MCF 10A (cell line): ENCODE results near the gene PLA2G2C. TPM values are rescaled to one million over a fixed set of nuclear protein-coding genes. Genes with fewer than 3 reads are reported as not detected.

Experiments used
- BruUV-seq: library from RNA; stranded (reverse); fragments of 400-500 nt; replicated peaks from 2 replicates; lab custom pipeline; 2021; lab: Mats Ljungman, UMichigan
- CTCF ChIA-PET: fragments of 300-600 bp; sonication (Branson Sonifier 250); formaldehyde crosslinking; extraction: SDS; loops from one replicate; lab custom pipeline; 2021; ENCODE audit warnings: antibody characterized with exemption, inconsistent platforms; lab: Yijun Ruan, JAX
- POLR2A ChIA-PET: fragments of 300-600, 350-650 bp; sonication (Branson Sonifier 250); formaldehyde crosslinking; extraction: SDS; loops from one replicate; lab custom pipeline; 2020; ENCODE audit warnings: antibody characterized with exemption, inconsistent platforms; lab: Yijun Ruan, JAX
- DNase-seq: peaks from one replicate; pipeline ENCODE4 v3.0.0-alpha.2; 2018; ENCODE audit not compliant: unreplicated experiment
- H3K27ac Mint-ChIP-seq: one replicate; pipeline ENCODE4 v1.8.0; 2022; ENCODE audit warnings: mild to moderate bottlenecking, low read depth, mixed read lengths; ENCODE audit not compliant: unreplicated experiment
- H3K27me3 Mint-ChIP-seq: one replicate; pipeline ENCODE4 v1.8.0; 2022; ENCODE audit warnings: mixed read lengths; ENCODE audit not compliant: insufficient read depth, unreplicated experiment
- H3K36me3 Mint-ChIP-seq: one replicate; pipeline ENCODE4 v1.8.0; 2022; ENCODE audit warnings: mild to moderate bottlenecking, moderate library complexity, mixed read lengths; ENCODE audit not compliant: insufficient read depth, unreplicated experiment
- H3K4me1 Mint-ChIP-seq: one replicate; pipeline ENCODE4 v1.8.0; 2022; ENCODE audit warnings: mixed read lengths; ENCODE audit not compliant: insufficient read depth, unreplicated experiment
- H3K4me3 Mint-ChIP-seq: one replicate; pipeline ENCODE4 v1.8.0; 2022; ENCODE audit warnings: mild to moderate bottlenecking, moderate library complexity, mixed read lengths; ENCODE audit not compliant: unreplicated experiment
- H3K9me3 Mint-ChIP-seq: one replicate; pipeline ENCODE4 v1.8.0; 2022; ENCODE audit warnings: mixed read lengths; ENCODE audit not compliant: unreplicated experiment
- CTCF ChIP-seq: fragments of 200-600 bp; IDR thresholded peaks from one replicate; pipeline ENCODE4 v1.8.0; 2022; ENCODE audit warnings: antibody characterized with exemption, mild to moderate bottlenecking; ENCODE audit not compliant: unreplicated experiment
- intact Hi-C: fragments of 100-400 bp; cut with micrococcal nuclease; formaldehyde crosslinking; loops from 2 replicates; pipeline ENCODE4 v1.14.1; 2022
- total RNA-seq: library from RNA; stranded (reverse); gene quantifications from 2 replicates; pipeline ENCODE4 v1.2.3, GENCODE V29; 2022

PLA2G2C gene
- total RNA-seq, 1 experiment from 2014 or later, result not detected

GRCh38 chr1:20151906-20152598 is 34.3 kb downstream of the PLA2G2C start:
- H3K4me1 Mint-ChIP-seq, result peaks cover 6% of the 10 kb centered on the region

DNA sequence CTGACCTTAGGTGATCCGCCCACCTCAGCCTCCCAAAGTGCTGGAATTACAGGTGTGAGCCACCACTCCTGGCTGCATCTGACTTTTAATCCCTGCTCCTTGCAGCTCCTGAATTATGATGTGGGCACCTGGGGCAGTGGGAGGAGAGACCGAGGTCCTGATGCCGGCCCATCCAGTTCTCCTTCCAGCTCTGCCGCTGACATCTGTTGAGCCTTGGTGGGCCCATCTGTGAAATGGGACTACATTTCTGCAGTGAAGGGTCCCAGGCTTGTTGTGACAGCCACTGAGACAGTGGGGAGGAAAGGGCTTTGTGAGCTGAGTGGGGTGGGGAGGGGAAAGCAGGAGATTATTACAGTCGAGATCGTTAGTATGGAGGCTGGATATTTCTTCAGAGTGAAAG is 35.3 kb downstream of the PLA2G2C start:
- H3K4me3 Mint-ChIP-seq, result no peak overlapping the region
- no peaks in the 10 kb centered on the region for H3K27me3 Mint-ChIP-seq
- H3K27ac Mint-ChIP-seq, result no peak overlapping the region
- ChIA-PET CTCF (interaction anchor here (0.6 to 5.8 kb wide), 9 partner anchors 9 to 231 kb away, joined by 3 to 76 read pairs (median 9); no protein-coding TSS in a partner anchor), POLR2A (interaction anchor here (0.6 kb wide), 1 partner anchor 51 kb away, joined by 3 read pairs; no protein-coding TSS in a partner anchor)
- H3K4me1 Mint-ChIP-seq, result peaks cover 6% of the 10 kb centered on the region
- DNase-seq, result no peak
- no peaks in the 10 kb centered on the region for H3K36me3 Mint-ChIP-seq
- BruUV-seq, result no TSS peak
- H3K9me3 Mint-ChIP-seq, result no peaks in the 10 kb centered on the region
- intact Hi-C loops, result loop anchor here (5.0 kb wide), 1 partner anchor 389 kb away; no protein-coding TSS in a partner anchor
- no peak for TF ChIP-seq CTCF

More at GRCh38 chr1:20151906-20152598, 34.3 kb downstream of the PLA2G2C start:
- no peaks in the 10 kb centered on the region for H3K27me3 Mint-ChIP-seq
- H3K9me3 Mint-ChIP-seq, result no peaks in the 10 kb centered on the region
- TF ChIP-seq CTCF, result peak; percentile 90
- ChIA-PET CTCF (interaction anchor here (0.6 to 5.8 kb wide), 30 partner anchors 9 to 383 kb away, joined by 3 to 76 read pairs (median 4); no protein-coding TSS in a partner anchor), POLR2A (interaction anchor here (0.7 to 0.9 kb wide), 2 partner anchors 177 to 1236 kb away, joined by 3 read pairs; no protein-coding TSS in a partner anchor)
- H3K36me3 Mint-ChIP-seq, result no peaks in the 10 kb centered on the region
- peak; percentile 72 for DNase-seq
- BruUV-seq, result no TSS peak
- intact Hi-C loops, result loop anchor here (1.0 to 5.0 kb wide), 4 partner anchors 51 to 390 kb away; no protein-coding TSS in a partner anchor
- no peak overlapping the region for H3K27ac Mint-ChIP-seq
- peak overlapping the region; percentile 55 for H3K4me3 Mint-ChIP-seq

DNA sequence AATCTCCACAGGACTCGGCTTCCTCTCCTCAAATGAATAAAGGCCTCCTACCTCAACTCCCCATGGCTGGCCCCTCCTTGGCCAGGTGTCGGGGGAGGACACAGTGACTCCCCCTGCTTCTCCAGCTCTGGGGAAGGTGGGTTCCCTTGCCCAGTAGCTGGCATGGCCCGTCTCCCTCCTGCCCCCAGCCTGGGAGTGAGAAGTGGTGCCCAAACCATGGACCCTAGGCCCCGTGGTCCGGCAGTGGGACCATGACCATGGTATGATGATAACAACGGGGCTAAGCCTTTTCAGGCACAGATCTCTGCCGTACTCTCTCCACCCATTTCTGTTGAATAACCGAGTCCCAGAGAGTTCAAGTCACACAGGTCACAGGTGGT is 36.0 kb downstream of the PLA2G2C start:
- no peak overlapping the region for H3K4me3 Mint-ChIP-seq
- DNase-seq, result no peak
- no TSS peak for BruUV-seq
- peaks cover 6% of the 10 kb centered on the region for H3K4me1 Mint-ChIP-seq
- no peaks in the 10 kb centered on the region for H3K9me3 Mint-ChIP-seq
- POLR2A ChIA-PET, result no interaction called here
- H3K27ac Mint-ChIP-seq, result no peak overlapping the region
- CTCF ChIA-PET, result interaction anchor here (0.6 to 5.8 kb wide), 6 partner anchors 33 to 268 kb away, joined by 3 to 76 read pairs (median 25); partner anchors contain the start of gene OTUD3
- TF ChIP-seq CTCF, result no peak
- no peaks in the 10 kb centered on the region for H3K36me3 Mint-ChIP-seq
- intact Hi-C loops, result loop anchor here (5.0 kb wide), 1 partner anchor 388 kb away; no protein-coding TSS in a partner anchor
- H3K27me3 Mint-ChIP-seq, result no peaks in the 10 kb centered on the region

DNA sequence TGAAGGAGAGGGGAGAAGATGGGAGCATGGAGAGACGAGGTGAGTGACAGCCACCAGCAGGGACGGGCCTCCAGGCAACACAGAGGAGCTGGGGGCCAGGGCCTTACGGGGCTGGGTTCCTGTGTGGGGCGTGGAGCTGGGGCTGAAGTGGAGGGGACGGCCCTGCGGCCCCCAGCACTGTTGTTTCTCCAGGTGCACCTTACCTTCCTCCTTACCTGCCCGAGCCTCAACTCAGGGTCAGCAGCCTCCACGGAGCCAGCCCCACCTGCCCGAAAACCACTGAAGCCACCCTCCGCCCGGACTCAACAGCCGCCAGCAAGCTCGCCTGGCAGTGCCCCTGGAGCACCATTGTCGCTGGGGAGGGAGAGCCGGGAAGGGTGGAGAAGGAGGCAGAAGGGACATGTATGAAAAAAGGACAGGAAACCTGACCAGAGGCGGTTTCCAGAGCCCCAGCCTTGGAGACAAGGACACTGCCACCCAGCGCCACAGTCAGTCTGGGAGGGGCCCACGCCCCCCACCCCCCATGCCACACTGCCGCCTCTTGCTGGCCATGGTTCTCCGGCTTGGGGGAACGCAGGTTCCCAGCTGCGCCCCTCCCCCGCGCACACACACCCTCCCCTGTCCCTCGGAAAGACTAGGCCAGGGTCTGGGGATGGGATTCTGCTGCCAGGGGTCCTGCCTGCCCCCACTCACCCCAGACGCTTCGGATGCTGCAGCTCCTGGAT is 36.6 kb downstream of the PLA2G2C start:
- TF ChIP-seq CTCF, result no peak
- H3K27ac Mint-ChIP-seq, result no peak overlapping the region
- no peaks in the 10 kb centered on the region for H3K36me3 Mint-ChIP-seq
- CTCF ChIA-PET, result interaction anchor here (0.6 to 5.8 kb wide), 5 partner anchors 43 to 268 kb away, joined by 3 to 76 read pairs (median 41); partner anchors contain the start of gene OTUD3
- no peak for DNase-seq
- H3K4me1 Mint-ChIP-seq, result peaks cover 6% of the 10 kb centered on the region
- intact Hi-C loops, result loop anchor here (5.0 kb wide), 1 partner anchor 387 kb away; no protein-coding TSS in a partner anchor
- H3K4me3 Mint-ChIP-seq, result no peak overlapping the region
- BruUV-seq, result no TSS peak
- no peaks in the 10 kb centered on the region for H3K9me3 Mint-ChIP-seq
- POLR2A ChIA-PET, result interaction anchor here (1.0 kb wide), 1 partner anchor 17 kb away, joined by 3 read pairs; no protein-coding TSS in a partner anchor
- no peaks in the 10 kb centered on the region for H3K27me3 Mint-ChIP-seq
